Neutrophil (primary cell): ENCODE results near the gene BCAN.

ENCODE experiments used
- H3K27ac ChIP-seq: fragments of 200-600 bp; sonication (generic); 2 replicates; pipeline ENCODE4 v1.5.1; 2016; ENCODE audit warnings: mild to moderate bottlenecking, moderate library complexity
- H3K27me3 ChIP-seq: fragments of 200-600 bp; sonication (generic); 2 replicates; pipeline ENCODE4 v1.6.0; 2016; ENCODE audit warnings: mild to moderate bottlenecking
- H3K36me3 ChIP-seq: fragments of 200-600 bp; sonication (generic); 2 replicates; pipeline ENCODE4 v1.5.1; 2017
- H3K4me1 ChIP-seq, 2 experiments: fragments of 200-600 bp in 1 of 2; sonication (generic) in 1 of 2; 1 replicate in 1 of 2; 2 replicates in 1 of 2; pipeline versions ENCODE4 v1.5.1 to v1.6.1; 2013 to 2016; ENCODE audit warnings: low read depth in 1 of 2, low read length in 1 of 2, mild to moderate bottlenecking in 1 of 2, moderate library complexity in 1 of 2; ENCODE audit not compliant: control insufficient read depth in 1 of 2, insufficient read depth in 1 of 2
- H3K4me3 ChIP-seq, 2 experiments: fragments of 200-600 bp in 1 of 2; sonication (generic) in 1 of 2; 1 replicate in 1 of 2; 2 replicates in 1 of 2; pipeline ENCODE4 v1.5.1; 2013 to 2016; ENCODE audit warnings: low read depth in 1 of 2, low read length in 1 of 2, mild to moderate bottlenecking in 1 of 2, moderate library complexity in 1 of 2
- H3K9me3 ChIP-seq: fragments of 200-600 bp; sonication (generic); 2 replicates; pipeline ENCODE4 v1.5.1; 2016
- TF ChIP-seq, protein P1 (sequence below): fragments of 200-600 bp; sonication (generic); IDR thresholded peaks from 2 replicates; pipeline ENCODE4 v1.5.1; 2016; ENCODE audit warnings: antibody characterized with exemption

Gene BCAN

GRCh38 chr1:156662005-156662799 is 20.3 kb downstream of the BCAN start:
- TF ChIP-seq, protein P1, sequence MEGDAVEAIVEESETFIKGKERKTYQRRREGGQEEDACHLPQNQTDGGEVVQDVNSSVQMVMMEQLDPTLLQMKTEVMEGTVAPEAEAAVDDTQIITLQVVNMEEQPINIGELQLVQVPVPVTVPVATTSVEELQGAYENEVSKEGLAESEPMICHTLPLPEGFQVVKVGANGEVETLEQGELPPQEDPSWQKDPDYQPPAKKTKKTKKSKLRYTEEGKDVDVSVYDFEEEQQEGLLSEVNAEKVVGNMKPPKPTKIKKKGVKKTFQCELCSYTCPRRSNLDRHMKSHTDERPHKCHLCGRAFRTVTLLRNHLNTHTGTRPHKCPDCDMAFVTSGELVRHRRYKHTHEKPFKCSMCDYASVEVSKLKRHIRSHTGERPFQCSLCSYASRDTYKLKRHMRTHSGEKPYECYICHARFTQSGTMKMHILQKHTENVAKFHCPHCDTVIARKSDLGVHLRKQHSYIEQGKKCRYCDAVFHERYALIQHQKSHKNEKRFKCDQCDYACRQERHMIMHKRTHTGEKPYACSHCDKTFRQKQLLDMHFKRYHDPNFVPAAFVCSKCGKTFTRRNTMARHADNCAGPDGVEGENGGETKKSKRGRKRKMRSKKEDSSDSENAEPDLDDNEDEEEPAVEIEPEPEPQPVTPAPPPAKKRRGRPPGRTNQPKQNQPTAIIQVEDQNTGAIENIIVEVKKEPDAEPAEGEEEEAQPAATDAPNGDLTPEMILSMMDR, result no peak
- H3K4me1 ChIP-seq, result peaks cover 19 to 25% of the 10 kb centered on the region in 2 experiments
- H3K27ac ChIP-seq, result no peak overlapping the region

DNA sequence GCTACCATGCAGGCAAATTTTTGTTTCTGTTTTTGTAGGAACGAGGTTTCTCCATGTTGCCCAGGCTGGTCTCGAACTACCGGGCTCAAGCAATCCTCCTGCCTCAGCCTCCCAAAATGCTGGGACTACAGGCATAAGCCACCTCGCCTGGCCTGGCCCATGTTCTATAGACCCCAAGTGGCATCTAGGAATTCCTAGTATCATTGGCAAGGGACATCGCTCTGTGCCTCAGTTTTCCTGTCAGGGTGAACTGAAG is 20.8 kb downstream of the BCAN start:
- H3K4me3 ChIP-seq, result no peak overlapping the region
- peaks cover 93% of the 10 kb centered on the region for H3K27me3 ChIP-seq
- no peaks in the 10 kb centered on the region for H3K9me3 ChIP-seq
- H3K27ac ChIP-seq, result no peak overlapping the region
- peaks cover 14 to 20% of the 10 kb centered on the region in 2 experiments for H3K4me1 ChIP-seq
- TF ChIP-seq, protein P1, result no peak
- H3K36me3 ChIP-seq, result no peaks in the 10 kb centered on the region

More at GRCh38 chr1:156662005-156662799, 20.3 kb downstream of the BCAN start:
- Histone ChIP-seq H3K4me3 (no peak overlapping the region), H3K9me3 (no peaks in the 10 kb centered on the region), H3K27me3 (peaks cover 98% of the 10 kb centered on the region), H3K36me3 (no peaks in the 10 kb centered on the region)

GRCh38 chr1:156663178-156663577 is 21.3 kb downstream of the BCAN start:
- TF ChIP-seq, protein P1, result no peak
- Histone ChIP-seq H3K27me3 (peaks cover 88% of the 10 kb centered on the region), H3K4me1 (peaks cover 13 to 19% of the 10 kb centered on the region in 2 experiments), H3K4me3 (no peak overlapping the region), H3K27ac (no peak overlapping the region), H3K9me3 (no peaks in the 10 kb centered on the region), H3K36me3 (no peaks in the 10 kb centered on the region)

GRCh38 chr1:156664046-156664766 is 22.3 kb downstream of the BCAN start:
- Histone ChIP-seq H3K4me1 (peaks cover 13 to 19% of the 10 kb centered on the region in 2 experiments), H3K36me3 (no peaks in the 10 kb centered on the region), H3K27me3 (peaks cover 83% of the 10 kb centered on the region), H3K9me3 (no peaks in the 10 kb centered on the region), H3K27ac (no peak overlapping the region), H3K4me3 (no peak overlapping the region)
- TF ChIP-seq, protein P1, result no peak

GRCh38 chr1:156664767-156665411 is 23.0 kb downstream of the BCAN start:
- Histone ChIP-seq H3K9me3 (no peaks in the 10 kb centered on the region), H3K36me3 (no peaks in the 10 kb centered on the region), H3K27me3 (peaks cover 83% of the 10 kb centered on the region), H3K4me1 (peaks cover 13 to 16% of the 10 kb centered on the region in 2 experiments), H3K27ac (no peak overlapping the region), H3K4me3 (no peak overlapping the region)
- TF ChIP-seq, protein P1, result no peak
